HL-60 (cell line): ENCODE results near the gene CATSPER4.

Experiments
- POLR2AphosphoS5 ChIP-seq: IDR thresholded peaks from 2 replicates; pipeline ENCODE4 v1.6.1; 2012; ENCODE audit warnings: low read depth
- TF ChIP-seq, protein P1 (sequence below): IDR thresholded peaks from one replicate; pipeline ENCODE4 v1.5.1; 2011; ENCODE audit warnings: low read length, control low read depth, inconsistent platforms; ENCODE audit not compliant: insufficient read depth
- TF ChIP-seq, protein P2 (sequence below): IDR thresholded peaks from 2 replicates; pipeline ENCODE4 v1.6.1; 2012; ENCODE audit warnings: low read depth; ENCODE audit not compliant: insufficient replicate concordance

DNA sequence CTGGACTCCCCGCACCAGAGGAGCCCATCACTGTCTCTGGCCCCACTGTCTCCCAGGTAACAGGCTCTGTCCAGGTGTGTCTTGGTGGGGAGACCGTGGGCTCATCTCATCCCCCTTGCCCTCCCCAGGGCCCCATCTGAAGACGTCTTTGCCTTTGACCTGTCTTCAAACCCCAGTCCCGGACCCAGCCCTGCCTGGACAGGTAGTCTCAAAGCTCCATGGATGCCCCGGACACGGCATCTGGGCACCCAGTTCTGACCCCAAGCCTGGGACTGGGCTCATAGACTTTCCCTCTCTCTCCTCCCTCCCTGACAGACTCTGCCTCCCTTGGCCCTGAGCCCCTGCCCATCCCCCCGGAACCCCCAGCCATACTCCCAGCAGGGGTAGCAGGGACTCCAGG is 6.3 kb upstream of the CATSPER4 start:
- TF ChIP-seq, protein P1, sequence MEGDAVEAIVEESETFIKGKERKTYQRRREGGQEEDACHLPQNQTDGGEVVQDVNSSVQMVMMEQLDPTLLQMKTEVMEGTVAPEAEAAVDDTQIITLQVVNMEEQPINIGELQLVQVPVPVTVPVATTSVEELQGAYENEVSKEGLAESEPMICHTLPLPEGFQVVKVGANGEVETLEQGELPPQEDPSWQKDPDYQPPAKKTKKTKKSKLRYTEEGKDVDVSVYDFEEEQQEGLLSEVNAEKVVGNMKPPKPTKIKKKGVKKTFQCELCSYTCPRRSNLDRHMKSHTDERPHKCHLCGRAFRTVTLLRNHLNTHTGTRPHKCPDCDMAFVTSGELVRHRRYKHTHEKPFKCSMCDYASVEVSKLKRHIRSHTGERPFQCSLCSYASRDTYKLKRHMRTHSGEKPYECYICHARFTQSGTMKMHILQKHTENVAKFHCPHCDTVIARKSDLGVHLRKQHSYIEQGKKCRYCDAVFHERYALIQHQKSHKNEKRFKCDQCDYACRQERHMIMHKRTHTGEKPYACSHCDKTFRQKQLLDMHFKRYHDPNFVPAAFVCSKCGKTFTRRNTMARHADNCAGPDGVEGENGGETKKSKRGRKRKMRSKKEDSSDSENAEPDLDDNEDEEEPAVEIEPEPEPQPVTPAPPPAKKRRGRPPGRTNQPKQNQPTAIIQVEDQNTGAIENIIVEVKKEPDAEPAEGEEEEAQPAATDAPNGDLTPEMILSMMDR: no peak
- no peak for TF ChIP-seq POLR2AphosphoS5
- TF ChIP-seq, protein P2, sequence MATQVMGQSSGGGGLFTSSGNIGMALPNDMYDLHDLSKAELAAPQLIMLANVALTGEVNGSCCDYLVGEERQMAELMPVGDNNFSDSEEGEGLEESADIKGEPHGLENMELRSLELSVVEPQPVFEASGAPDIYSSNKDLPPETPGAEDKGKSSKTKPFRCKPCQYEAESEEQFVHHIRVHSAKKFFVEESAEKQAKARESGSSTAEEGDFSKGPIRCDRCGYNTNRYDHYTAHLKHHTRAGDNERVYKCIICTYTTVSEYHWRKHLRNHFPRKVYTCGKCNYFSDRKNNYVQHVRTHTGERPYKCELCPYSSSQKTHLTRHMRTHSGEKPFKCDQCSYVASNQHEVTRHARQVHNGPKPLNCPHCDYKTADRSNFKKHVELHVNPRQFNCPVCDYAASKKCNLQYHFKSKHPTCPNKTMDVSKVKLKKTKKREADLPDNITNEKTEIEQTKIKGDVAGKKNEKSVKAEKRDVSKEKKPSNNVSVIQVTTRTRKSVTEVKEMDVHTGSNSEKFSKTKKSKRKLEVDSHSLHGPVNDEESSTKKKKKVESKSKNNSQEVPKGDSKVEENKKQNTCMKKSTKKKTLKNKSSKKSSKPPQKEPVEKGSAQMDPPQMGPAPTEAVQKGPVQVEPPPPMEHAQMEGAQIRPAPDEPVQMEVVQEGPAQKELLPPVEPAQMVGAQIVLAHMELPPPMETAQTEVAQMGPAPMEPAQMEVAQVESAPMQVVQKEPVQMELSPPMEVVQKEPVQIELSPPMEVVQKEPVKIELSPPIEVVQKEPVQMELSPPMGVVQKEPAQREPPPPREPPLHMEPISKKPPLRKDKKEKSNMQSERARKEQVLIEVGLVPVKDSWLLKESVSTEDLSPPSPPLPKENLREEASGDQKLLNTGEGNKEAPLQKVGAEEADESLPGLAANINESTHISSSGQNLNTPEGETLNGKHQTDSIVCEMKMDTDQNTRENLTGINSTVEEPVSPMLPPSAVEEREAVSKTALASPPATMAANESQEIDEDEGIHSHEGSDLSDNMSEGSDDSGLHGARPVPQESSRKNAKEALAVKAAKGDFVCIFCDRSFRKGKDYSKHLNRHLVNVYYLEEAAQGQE: no peak
